HUDEP-2 (cell line): ENCODE measurements around the gene NEGR1.

Experiments
- DNase-seq, 76 experiments: peaks; one replicate each; lab custom pipeline; 2025; ENCODE audit not compliant: unreplicated experiment in 76 of 76; lab: John Stamatoyannopoulos, UW

NEGR1 gene

GRCh38 chr1:71427066-71427465 is 855.3 kb downstream of the NEGR1 start:
- no peak for DNase-seq

GRCh38 chr1:71424536-71424935 is 857.8 kb downstream of the NEGR1 start:
- DNase-seq, result no peak

GRCh38 chr1:71422221-71422620 is 860.1 kb downstream of the NEGR1 start:
- DNase-seq, result no peak

- no peak for DNase-seq
Measured at GRCh38 chr1:71417421-71417820, 864.9 kb downstream of the NEGR1 start.

- DNase-seq, result no peak
Measured at GRCh38 chr1:71414179-71414578, 868.2 kb downstream of the NEGR1 start.

GRCh38 chr1:71413441-71414175 is 868.7 kb downstream of the NEGR1 start:
- no peak for DNase-seq

GRCh38 chr1:71400050-71400449 is 882.3 kb downstream of the NEGR1 start:
- DNase-seq, result no peak

- DNase-seq, result no peak
Measured at GRCh38 chr1:71399594-71399993, 882.7 kb downstream of the NEGR1 start.

GRCh38 chr1:71393301-71393700 is 889.0 kb downstream of the NEGR1 start:
- no peak for DNase-seq

- no peak for DNase-seq
Measured at GRCh38 chr1:71390518-71390917, 891.8 kb downstream of the NEGR1 start.

- DNase-seq, result no peak
Measured at GRCh38 chr1:71377886-71378285, 904.5 kb downstream of the NEGR1 start.

- no peak for DNase-seq
Measured at GRCh38 chr1:71372496-71372895, 909.8 kb downstream of the NEGR1 start.

GRCh38 chr1:71371581-71371980 is 910.8 kb downstream of the NEGR1 start:
- DNase-seq, result no peak

- DNase-seq, result no peak
Measured at GRCh38 chr1:71364236-71364635, 918.1 kb downstream of the NEGR1 start.

GRCh38 chr1:71362691-71363090 is 919.6 kb downstream of the NEGR1 start:
- DNase-seq, result no peak

- no peak for DNase-seq
Measured at GRCh38 chr1:71362076-71362475, 920.3 kb downstream of the NEGR1 start.

GRCh38 chr1:71357708-71358107 is 924.6 kb downstream of the NEGR1 start:
- DNase-seq, result no peak

- no peak for DNase-seq
Measured at GRCh38 chr1:71351438-71351837, 930.9 kb downstream of the NEGR1 start.

GRCh38 chr1:71350805-71351204 is 931.5 kb downstream of the NEGR1 start:
- no peak for DNase-seq

GRCh38 chr1:71350330-71350729 is 932.0 kb downstream of the NEGR1 start:
- DNase-seq, result no peak
